GM19468 (cell line): ENCODE results near the gene NPEPL1.

Experiments
- ATAC-seq: cut with Tn5 transposase; IDR thresholded peaks from one replicate; pipeline ENCODE4 v1.9.1; 2021; ENCODE audit warnings: mild to moderate bottlenecking, moderate library complexity, moderate number of reproducible peaks; ENCODE audit not compliant: unreplicated experiment; ENCODE audit errors: extremely low read depth

The NPEPL1 gene

DNA sequence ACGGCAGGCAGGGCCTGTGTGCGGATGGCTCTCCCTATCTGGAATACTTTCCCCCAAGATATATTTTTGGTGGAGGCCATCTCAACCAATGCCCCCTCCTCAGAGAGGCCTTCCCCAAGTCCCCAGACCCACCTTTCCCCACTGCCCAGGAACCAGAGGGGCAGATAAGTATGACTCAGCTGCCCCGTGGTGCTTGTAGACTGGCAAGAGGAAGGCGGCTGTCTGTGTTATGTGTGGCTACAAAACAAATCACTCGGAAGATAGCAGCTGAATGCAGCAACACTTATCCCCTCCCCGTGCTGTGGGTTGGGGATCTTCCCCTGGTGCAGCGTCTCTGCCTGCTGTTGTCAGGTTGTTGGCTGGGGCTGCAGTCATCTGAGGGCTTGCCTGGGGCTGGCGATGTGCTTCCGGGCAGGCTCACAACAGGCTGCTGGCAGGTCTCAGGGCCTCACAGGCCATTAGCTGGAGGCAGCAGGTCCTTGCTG, 7.1 kb downstream of the NPEPL1 start:
- no peak for ATAC-seq

DNA sequence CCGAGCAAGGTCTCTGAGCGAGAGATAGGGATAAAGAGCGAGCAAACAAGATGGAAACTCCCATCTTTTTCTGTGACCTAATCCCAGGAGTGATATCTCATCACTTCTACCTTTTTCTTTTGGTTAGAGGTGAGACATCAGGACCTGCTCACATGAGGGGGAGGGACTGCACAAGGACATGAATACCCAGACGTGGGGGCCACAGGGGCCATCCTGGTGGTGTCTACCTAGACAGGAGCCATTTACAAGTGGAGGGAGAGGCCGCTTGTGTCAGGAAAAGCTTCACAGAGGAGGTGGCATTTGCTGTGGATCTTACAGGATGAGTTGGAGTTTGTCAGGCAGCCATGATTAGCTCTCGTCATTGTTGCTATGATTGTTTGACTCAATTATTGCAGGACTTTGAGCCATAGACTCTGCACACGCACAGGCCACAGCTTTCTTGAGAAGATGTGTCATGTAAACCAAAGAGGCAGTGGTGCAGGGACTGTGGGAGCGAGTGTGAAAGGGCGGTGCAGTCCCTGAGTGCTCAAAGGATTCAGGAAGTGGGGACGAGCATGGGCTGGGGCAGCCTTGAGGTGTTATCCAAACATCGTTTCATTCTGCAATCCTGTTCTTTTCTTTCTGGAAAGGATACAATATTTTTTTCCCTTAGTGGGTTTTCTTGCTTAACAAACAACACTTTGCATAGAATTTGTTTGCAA, 7.7 kb downstream of the NPEPL1 start:
- no peak for ATAC-seq

DNA sequence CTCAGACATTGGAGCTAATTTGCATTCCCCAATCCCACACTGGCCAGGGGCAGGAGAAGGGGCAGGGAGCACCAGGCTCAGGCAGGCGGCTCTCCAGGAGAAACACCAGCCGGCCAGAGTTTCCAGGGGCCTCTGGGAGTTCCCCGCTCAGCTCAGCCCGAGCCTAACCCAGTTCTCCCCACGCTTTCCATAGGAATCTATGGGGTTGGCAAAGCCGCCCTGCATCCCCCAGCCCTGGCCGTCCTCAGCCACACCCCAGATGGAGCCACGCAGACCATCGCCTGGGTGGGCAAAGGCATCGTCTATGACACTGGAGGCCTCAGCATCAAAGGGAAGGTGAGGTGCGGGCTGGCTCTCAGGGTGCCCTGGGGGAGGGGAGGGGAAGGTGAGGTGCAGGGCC, 8.2 kb downstream of the NPEPL1 start:
- no peak for ATAC-seq

DNA sequence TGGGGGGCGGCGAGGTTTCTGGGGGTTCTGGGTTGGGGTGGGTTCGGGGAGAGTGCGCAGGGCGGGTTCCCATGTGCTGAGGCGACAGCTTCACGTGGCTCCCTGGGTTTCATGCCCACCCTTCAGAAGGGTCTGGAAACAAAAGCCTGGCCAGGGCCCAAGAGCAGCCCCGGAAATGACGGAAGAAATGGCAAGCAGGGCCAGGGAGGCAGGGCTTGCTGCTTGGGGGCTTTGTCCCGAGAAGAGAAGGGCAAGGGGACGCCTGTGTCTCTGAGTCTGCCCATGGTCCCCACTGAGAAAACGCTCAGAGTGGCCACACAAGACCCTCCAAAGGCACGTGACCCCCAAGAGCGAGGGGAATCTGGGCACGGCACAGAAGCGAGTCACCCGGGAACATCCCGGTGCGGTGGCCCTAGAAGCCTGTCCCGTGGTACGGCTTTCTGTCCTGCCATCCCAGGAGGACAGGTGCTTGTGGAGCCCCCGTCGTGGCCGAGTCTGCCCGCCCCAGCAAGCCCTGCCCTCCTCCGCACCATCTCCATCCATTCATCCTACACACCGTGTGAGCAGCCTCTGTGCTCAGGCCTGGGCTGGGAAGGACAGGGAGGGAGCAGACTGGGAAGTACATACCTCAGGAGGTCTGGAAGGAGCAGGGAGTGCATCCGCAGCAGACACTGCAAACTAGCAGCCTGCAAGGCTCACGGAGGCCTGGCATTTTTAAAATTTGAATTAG, 9.0 kb downstream of the NPEPL1 start:
- ATAC-seq: no peak

DNA sequence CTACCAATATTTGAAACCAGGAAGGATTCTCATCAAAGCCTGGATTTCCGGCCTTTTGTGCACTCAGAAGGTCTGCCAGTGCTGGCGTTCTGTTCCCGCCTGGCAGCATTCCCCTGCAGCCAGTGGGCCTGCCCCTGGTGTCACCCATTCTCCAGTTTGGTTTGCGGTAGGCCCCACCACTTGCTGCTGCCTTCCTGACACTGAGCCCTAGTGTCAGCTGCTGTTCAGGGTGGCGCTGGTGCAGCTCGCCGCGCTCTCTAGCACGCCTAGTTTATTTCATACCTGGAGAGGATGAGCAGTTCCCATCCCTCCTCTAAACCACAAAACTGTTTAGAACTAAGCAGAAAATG, 9.5 kb downstream of the NPEPL1 start:
- ATAC-seq: no peak

DNA sequence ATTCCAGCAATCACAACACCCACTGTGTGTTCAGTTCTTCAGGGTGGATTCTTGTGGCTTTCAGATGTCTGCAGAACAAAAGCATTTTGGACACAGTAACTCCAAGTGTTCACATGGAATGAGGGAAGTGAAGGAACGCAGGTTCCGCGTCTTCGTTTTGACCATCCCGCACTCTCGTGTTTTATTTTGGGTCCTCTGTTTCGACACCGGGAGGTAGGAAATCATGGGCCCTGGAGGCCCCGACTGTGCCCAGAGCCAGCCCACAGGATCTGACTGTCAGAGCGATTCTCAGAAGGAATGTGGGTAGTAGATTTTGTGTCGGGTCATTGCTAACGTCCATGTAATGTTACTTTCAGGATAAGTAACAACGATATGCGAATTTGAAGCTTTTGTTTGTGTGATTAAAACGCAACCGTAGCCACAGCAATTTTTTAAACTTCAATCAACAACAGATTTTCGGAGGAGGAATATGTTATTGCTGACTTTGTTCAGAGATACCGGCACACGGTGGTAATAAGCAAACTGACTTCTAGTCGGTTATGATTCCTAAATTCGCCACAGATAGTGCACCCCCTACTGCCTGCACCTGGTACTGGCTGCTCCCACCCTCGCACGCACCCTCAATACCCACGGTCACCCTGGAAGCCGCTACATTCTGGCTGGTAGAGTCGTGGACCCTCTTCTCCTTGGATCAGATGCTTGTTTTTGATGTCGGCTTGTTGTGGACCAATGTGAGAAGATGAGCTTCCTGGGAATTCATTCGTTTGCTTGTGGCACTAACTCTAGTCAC, 10.5 kb downstream of the NPEPL1 start:
- no peak for ATAC-seq

DNA sequence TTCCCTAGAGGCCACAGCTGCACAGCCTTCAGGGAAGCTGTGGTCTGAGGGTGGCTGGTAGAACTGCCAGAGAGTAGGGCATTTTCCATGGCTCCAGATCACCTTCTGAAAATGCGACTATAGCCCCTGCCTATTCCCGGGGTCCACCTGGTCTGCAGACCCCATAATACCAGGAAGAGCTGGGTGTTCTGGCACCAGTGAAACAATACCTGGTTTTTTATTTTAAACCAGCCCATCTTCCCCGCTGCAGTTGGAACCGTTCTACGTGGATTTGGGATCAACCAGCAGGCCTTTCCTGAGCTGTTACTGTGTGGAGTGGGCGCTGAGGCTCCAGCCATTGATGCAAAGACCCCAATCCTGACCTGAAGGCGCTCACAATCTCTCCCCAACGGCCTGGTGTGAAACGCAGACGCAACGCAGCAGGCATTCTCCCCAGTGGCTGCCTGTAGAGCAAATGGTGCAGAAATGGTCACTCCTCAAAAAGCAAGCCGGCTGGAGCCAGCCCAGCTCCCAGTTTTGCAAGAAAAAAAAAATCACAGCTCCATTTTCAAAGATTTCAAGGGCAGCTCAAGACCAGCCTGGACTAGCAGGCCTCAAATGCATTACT, 11.3 kb downstream of the NPEPL1 start:
- ATAC-seq: no peak

GRCh38 chr20:58705208-58705926, 12.8 kb downstream of the NPEPL1 start:
- no peak for ATAC-seq

DNA sequence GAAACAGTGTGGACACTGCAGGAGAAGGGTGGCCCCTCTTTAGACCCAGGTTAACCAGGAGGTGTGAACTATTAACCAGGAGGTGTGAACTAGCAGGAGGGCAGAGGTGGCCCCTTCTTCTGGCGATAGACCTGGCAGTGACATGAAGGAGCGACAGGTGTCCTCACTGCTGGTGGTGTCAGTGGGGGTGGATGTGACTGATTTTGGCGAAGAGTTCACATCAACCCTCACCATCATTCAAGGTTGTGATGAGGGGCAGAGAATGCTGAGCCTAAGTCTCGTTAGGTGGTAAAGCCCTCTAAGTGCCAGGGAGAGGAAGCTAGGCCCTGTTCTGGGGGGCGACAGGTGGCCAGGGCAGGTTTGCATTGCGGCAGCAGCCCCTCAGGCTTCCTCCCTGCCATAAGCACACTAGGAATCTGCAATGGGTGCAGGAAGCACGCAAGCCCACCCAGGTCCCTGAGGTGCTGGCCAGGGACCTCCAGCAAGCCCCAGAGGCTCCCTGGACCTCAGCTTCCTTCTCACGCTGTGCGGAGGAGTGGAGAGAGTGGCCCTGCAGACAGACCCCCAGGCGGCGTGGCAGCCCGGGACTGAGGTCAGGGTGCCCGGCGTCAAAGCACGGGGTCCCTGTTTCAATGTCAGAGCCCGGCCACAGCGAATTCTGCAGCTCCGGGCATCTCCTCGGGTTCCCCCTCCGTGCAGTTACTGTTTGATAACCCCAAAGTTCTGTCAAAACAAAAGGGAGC, 13.7 kb downstream of the NPEPL1 start:
- ATAC-seq: no peak

DNA sequence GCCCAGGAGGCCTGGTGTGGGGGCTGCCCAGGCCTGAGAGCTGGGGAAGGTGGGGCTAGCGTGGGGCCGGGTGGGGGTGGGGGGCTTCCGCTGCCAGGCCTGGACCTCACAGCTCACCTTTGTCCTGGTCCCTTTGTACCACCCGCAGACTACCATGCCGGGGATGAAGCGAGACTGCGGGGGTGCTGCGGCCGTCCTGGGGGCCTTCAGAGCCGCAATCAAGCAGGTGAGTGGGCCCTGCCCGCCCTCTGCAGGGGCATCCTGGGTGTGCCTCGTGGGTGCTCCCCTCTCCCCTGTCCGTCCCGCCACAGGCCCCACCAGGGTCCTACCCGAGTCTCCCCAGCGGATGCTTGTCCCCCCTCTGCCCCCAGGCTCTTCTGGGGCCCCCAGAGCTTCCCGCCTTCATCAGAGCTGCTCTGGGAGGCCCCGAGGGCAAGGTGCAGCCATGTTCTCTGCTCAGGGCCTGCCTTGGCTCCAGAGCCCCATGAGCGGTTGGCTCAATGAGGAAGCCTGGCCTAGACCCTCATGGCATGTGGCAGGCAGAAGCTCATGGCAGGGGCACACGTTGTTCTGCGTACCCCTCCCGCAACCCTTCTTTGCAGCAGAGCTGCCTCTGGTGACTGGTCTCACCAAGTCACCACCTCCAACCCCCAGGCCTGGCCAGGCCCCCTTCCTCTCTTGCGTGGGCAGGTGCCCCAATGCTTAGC, 14.5 kb downstream of the NPEPL1 start:
- no peak for ATAC-seq

GRCh38 chr20:58707770-58708169, 15.2 kb downstream of the NPEPL1 start:
- no peak for ATAC-seq

DNA sequence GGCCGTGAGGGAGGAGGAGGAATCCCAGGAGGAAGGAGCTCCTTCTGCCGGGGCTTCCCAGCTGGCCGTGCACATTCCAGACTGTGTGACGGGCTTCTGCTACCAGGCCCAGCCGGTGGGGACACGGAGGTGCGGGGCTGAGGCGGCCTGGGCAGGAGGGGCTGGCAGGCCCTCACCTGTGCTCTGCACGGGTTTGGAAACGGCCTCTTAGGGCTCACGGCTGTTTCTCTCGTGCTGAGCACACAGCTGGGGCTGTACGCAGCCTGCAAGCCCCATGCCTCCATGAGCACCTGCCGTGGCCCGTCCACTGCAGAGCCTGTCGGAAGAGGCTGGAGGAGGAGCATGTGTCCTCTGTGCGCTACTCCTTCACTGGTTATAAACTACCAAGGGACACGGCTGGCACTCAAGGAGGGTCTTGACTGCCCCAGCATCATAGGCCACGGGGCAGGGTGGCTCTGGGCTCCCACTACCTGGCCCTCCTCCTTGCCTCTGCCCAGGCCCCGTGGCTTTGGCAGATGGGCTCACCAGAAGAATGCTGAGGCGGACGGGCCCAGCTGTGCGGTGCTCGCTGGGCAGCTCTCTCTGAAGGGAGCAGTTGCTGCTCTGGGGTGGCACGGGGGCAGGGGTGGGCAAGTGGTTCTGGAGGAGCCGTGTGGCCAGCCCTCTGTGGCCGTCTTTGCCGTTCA, 15.8 kb downstream of the NPEPL1 start:
- ATAC-seq: no peak

- ATAC-seq: no peak
Measured at GRCh38 chr20:58709013-58709702, 16.6 kb downstream of the NPEPL1 start.

GRCh38 chr20:58709703-58710039, 17.1 kb downstream of the NPEPL1 start:
- ATAC-seq: no peak

GRCh38 chr20:58710481-58711265, 18.1 kb downstream of the NPEPL1 start:
- no peak for ATAC-seq

GRCh38 chr20:58711266-58712051, 18.9 kb downstream of the NPEPL1 start:
- no peak for ATAC-seq
